Measurements from ENCODE around the gene MYH14.

DNA sequence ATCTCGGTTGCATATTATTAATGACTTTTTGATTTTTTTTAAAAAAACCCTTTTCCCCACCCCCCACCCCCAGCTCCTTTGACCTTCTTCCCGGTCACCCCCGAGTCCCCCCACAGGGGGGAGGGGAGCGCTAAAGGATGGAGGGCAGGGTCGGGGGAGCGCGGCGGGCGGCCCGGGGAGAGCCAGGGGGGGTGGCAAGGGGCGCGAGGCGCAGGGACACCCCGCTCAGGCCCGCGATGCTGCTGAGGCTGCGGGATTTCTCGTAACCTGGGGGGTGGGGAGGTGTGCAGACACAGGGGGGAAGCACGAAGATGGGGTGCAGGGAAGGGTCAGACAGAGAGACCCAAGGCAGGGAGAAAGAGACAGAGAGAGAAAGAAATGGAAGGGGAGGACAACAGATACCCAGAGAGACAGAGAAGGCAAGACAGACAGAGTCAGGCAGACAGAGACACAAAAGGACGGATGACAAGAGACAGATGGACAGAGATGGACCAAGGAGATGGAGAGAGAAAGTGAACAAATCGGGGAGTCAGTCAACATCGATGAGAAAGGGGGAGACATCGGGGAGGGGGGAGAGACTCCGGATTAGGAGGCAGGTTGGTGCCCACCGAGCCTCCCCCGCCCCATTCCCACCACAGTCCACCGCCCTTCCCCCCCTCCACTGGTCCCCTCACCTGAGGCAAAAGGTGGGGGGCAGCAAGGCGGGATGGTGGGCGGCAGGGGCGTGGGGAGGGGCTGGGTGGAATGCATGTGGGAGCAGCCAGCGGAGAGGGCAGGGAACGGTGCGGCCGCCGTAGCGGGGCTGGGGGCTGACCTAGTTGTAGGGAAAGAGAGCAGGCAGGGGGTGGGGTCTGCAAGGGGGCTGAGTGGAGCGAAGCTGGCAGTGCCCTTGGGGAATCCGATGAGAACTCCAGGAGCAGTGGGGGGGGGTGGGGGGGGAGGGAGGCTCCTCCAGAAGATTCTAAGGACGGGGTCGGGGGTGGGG lies 111.6 kb downstream of the MYH14 start:
- TF ChIP-seq, protein P1, sequence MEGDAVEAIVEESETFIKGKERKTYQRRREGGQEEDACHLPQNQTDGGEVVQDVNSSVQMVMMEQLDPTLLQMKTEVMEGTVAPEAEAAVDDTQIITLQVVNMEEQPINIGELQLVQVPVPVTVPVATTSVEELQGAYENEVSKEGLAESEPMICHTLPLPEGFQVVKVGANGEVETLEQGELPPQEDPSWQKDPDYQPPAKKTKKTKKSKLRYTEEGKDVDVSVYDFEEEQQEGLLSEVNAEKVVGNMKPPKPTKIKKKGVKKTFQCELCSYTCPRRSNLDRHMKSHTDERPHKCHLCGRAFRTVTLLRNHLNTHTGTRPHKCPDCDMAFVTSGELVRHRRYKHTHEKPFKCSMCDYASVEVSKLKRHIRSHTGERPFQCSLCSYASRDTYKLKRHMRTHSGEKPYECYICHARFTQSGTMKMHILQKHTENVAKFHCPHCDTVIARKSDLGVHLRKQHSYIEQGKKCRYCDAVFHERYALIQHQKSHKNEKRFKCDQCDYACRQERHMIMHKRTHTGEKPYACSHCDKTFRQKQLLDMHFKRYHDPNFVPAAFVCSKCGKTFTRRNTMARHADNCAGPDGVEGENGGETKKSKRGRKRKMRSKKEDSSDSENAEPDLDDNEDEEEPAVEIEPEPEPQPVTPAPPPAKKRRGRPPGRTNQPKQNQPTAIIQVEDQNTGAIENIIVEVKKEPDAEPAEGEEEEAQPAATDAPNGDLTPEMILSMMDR (conservative IDR thresholded peaks at IDR 0.05; ENCODE audit: low read length): no peak
- TF ChIP-seq EZH2phosphoT487 (IDR thresholded peaks at IDR 0.05; ENCODE audit: borderline replicate concordance, low read depth, low read length): no peak
